ENCODE results near the gene GLI3. TPM values are rescaled to one million over a fixed set of nuclear protein-coding genes. Genes with fewer than 3 reads are reported as not detected.
A peak's percentile ranks its signal among the peaks of the same experiment; 100 is the strongest.

The GLI3 gene
- total and polyA plus RNA-seq, 2 of the 8 experiments (the other 6 are each of a cell fraction or from before 2014, with no cell fraction given), result 8.0 to 31.1 TPM

GRCh38 chr7:41912426-41912825, 324.6 kb downstream of the GLI3 start:
- 91% methylated on average over 2 of the region's 2 CpGs; no CpG with 5 or more reads in 1 of the 2 experiments for WGBS, 2 experiments (ENCODE audit: extremely low coverage in 1 of 2, insufficient coverage in 1 of 2, insufficient read length in 1 of 2, insufficient replicate concordance in 2 of 2, low coverage in 1 of 2, low lambda C conversion rate in 2 of 2, missing lambda C conversion rate in 1 of 2)
- H3K9me3 ChIP-seq (ENCODE audit: insufficient read depth in 2 of 2, low read depth in 1 of 2, low read length in 1 of 2), result no peaks in the 10 kb centered on the region
- H2AK5ac ChIP-seq (ENCODE audit: low read depth, low read length), result no peak overlapping the region
- ChIA-PET POLR2A (ENCODE audit: partially characterized antibody) (no interaction called here), CTCF (ENCODE audit: partially characterized antibody) (interaction anchor here (0.7 kb wide), 1 partner anchor 893 kb away, joined by 3 read pairs; no protein-coding TSS in a partner anchor)
- H3K36me3 ChIP-seq (ENCODE audit: control insufficient read depth in 2 of 4, insufficient read depth in 4 of 4, low read length in 3 of 4), result no peaks in the 10 kb centered on the region
- no peak overlapping the region for H2BK12ac ChIP-seq (ENCODE audit: low read depth, low read length)
- FAIRE-seq (peak; percentile 19), DNase-seq (ENCODE audit: low read depth in 1 of 2, low spot score in 2 of 2) (no peak)
- H3K9ac ChIP-seq (replicated peaks in 1 of 4; ENCODE audit: extremely low read depth in 1 of 4, low read depth in 3 of 4, low read length in 3 of 4), result no peak overlapping the region
- no peak overlapping the region for H2BK120ac ChIP-seq (replicated peaks; ENCODE audit: low read depth, low read length)
- no peaks in the 10 kb centered on the region for H3K79me1 ChIP-seq (ENCODE audit: low read depth, low read length)
- H2BK15ac ChIP-seq (ENCODE audit: low read length), result no peak overlapping the region
- no peaks in the 10 kb centered on the region for H3K79me2 ChIP-seq (ENCODE audit: control insufficient read depth in 1 of 2, insufficient read depth in 2 of 2, low read length in 2 of 2)
- H2BK20ac ChIP-seq (ENCODE audit: low read length), result no peak overlapping the region
- H3K4ac ChIP-seq (replicated peaks; ENCODE audit: insufficient read length, low read depth, low read length), result no peak overlapping the region
- no peak overlapping the region for H3K4me2 ChIP-seq (ENCODE audit: insufficient read depth in 1 of 2, low read depth in 2 of 2, low read length in 2 of 2)
- no peak overlapping the region for H3K27ac ChIP-seq (ENCODE audit: low read depth, low read length)
- H4K91ac ChIP-seq (replicated peaks; ENCODE audit: insufficient read length, low read length), result no peak overlapping the region
- no peak overlapping the region for H3K18ac ChIP-seq (ENCODE audit: extremely low read depth, low read length)
- H3K23ac ChIP-seq (ENCODE audit: insufficient read length), result no peak overlapping the region
- no peak overlapping the region for H4K5ac ChIP-seq (ENCODE audit: insufficient read length, low read depth, low read length)
- no peak overlapping the region for H2BK5ac ChIP-seq (ENCODE audit: low read depth, low read length)
- no peak overlapping the region for H2AFZ ChIP-seq (ENCODE audit: low read length)
- no peak overlapping the region for H3K56ac ChIP-seq (replicated peaks; ENCODE audit: insufficient read length, low read depth, low read length)
- H4K8ac ChIP-seq (ENCODE audit: extremely low read depth, insufficient read depth, low read length), result no peak overlapping the region
- H3K23me2 ChIP-seq (ENCODE audit: low read depth, low read length), result no peaks in the 10 kb centered on the region; the same call in 1 of the 2 replicates
- no peaks in the 10 kb centered on the region for H4K20me1 ChIP-seq (replicated peaks in 1 of 2; ENCODE audit: control insufficient read depth in 1 of 2, insufficient read depth in 2 of 2, low read length in 2 of 2)
- no peaks in the 10 kb centered on the region for H3K4me1 ChIP-seq (replicated peaks in 1 of 4; ENCODE audit: control insufficient read depth in 3 of 4, insufficient read depth in 4 of 4, low read length in 3 of 4)
- H3K14ac ChIP-seq (ENCODE audit: insufficient read length), result no peak overlapping the region
- H3K4me3 ChIP-seq (ENCODE audit: extremely low read depth in 1 of 4, insufficient read depth in 2 of 4, low read depth in 3 of 4, low read length in 4 of 4), result no peak overlapping the region
- no peaks in the 10 kb centered on the region for H3K27me3 ChIP-seq (replicated peaks in 1 of 4; ENCODE audit: control insufficient read depth in 3 of 4, extremely low read depth in 1 of 4, insufficient read depth in 3 of 4, low read length in 3 of 4)
- TF ChIP-seq POLR2AphosphoS5 (IDR thresholded peaks at IDR 0.05; ENCODE audit: low read depth, low read length) (no peak), BACH1 (IDR thresholded peaks at IDR 0.05; ENCODE audit: low read length) (no peak), POU5F1 (IDR thresholded peaks at IDR 0.05; ENCODE audit: low read depth, low read length) (no peak), BRCA1 (IDR thresholded peaks at IDR 0.05; ENCODE audit: low read depth, low read length) (no peak), KDM1A (IDR thresholded peaks at IDR 0.05; ENCODE audit: borderline replicate concordance, low read length) (no peak), EZH2 (IDR thresholded peaks at IDR 0.05; ENCODE audit: low read depth, low read length, severe bottlenecking) (no peak), RBBP5 (IDR thresholded peaks at IDR 0.05; ENCODE audit: borderline replicate concordance, low read depth, low read length) (no peak), ATF2 (IDR thresholded peaks at IDR 0.05; ENCODE audit: low read length) (no peak), HDAC2 (IDR thresholded peaks at IDR 0.05; ENCODE audit: borderline replicate concordance in 1 of 2, low read depth in 2 of 2, low read length in 2 of 2) (no peak), SP2 (IDR thresholded peaks at IDR 0.05; ENCODE audit: low read length) (no peak), NRF1 (IDR thresholded peaks at IDR 0.05; ENCODE audit: low read depth, low read length) (no peak)
